GM19455 (cell line): ENCODE results near the gene NPC1.

Source experiments
- ATAC-seq: cut with Tn5 transposase; IDR thresholded peaks from one replicate; pipeline ENCODE4 v1.9.1; 2021; ENCODE audit not compliant: unreplicated experiment

NPC1 gene

DNA sequence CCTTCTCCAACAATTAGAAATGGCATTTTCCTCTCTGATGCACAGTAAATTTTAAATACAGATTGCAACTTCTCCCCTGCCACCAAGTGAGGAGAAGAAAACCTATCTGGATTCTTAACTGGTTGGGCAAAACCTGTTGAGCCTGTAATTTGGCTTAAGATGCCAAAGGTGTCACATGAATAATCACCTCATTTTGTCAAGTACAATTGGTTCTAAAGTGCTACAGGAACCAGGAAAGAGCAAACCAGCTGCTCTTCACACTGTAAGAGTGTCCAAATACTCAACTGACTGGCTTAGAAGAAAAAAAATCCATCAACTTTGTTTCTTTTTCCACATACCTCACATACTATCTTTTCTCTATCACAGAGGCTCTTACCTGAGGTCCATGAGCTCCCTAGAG lies 35.4 kb downstream of the NPC1 start:
- no peak for ATAC-seq

DNA sequence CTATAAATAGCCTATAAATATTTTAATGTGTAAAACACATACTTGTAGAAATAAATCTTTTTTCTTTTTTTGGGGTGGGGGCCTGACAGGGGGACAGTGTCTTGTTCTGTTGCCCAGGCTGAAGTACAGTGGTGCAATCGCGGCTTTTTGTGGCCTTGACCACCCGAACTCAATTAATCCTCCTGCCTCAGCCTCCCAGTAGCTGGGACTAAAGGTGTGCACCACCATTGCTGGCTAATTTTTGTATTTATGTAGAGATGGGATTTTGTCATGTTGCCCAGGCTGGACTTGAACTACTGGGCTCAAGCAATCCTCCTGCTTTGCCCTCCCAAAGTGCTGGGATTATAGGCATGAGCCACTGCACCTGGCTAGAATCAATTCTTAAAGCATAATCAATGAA lies 37.6 kb downstream of the NPC1 start:
- ATAC-seq = no peak

GRCh38 chr18:23548275-23548674 lies 38.0 kb downstream of the NPC1 start:
- ATAC-seq = no peak

DNA sequence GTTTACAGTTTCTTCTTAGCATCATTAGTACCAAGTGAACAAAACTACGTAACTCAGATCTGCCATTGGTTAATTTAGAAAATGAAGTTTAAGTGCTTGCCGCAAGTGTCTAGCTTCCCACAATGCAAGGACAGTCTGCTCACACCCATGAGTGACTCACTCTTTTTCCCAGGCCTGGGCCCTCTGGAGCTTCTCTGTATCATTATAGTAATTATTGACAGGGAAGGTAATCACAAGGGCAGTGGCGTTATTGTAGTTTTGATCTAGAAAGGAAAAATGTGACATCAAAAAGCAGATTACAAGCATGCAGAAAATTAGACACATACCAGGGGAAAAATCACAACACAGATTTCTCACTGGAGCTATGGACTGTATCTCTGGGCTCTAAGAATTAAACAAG lies 38.5 kb downstream of the NPC1 start:
- ATAC-seq = no peak

GRCh38 chr18:23547306-23547705 lies 39.0 kb downstream of the NPC1 start:
- no peak for ATAC-seq

GRCh38 chr18:23545247-23545789 lies 41.0 kb downstream of the NPC1 start:
- no peak for ATAC-seq

GRCh38 chr18:23542461-23542860 lies 43.8 kb downstream of the NPC1 start:
- no peak for ATAC-seq

- no peak for ATAC-seq
Observed at GRCh38 chr18:23541349-23542093, 44.8 kb downstream of the NPC1 start.

- ATAC-seq = no peak
Observed at GRCh38 chr18:23540867-23541266, 45.4 kb downstream of the NPC1 start.

DNA sequence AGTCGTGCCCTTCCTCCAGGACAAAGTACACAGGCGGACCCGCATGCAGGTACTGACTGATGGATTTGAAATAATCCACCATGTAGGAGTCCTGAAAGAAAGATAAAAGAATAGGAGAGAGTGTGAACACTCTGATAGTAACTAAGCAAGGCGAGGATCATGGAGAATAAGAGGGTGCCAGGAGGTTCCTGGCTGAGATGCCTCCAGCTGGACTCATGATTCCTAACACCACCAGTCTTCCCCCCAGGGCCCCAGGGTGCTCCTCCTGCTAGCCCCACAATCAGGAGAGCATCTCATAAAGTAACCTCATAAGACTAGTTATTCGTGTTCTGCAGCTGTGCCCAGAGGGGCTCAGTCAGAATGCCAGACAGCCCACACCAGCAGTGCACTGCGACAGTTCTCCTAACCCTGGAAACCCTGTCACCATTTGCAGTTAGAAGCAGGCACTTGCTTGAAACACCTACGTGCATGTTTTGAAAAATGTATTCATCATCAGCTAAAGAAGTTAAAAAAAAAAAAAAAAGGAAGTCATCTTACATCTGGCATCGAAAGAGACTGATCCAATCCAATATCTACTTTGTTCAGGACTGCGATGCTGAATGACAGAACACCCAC lies 46.3 kb downstream of the NPC1 start:
- ATAC-seq = no peak

- ATAC-seq = no peak
Observed at GRCh38 chr18:23539296-23539695, 47.0 kb downstream of the NPC1 start.

- no peak for ATAC-seq
Observed at GRCh38 chr18:23538870-23539269, 47.4 kb downstream of the NPC1 start.

GRCh38 chr18:23538001-23538400 lies 48.3 kb downstream of the NPC1 start:
- no peak for ATAC-seq

DNA sequence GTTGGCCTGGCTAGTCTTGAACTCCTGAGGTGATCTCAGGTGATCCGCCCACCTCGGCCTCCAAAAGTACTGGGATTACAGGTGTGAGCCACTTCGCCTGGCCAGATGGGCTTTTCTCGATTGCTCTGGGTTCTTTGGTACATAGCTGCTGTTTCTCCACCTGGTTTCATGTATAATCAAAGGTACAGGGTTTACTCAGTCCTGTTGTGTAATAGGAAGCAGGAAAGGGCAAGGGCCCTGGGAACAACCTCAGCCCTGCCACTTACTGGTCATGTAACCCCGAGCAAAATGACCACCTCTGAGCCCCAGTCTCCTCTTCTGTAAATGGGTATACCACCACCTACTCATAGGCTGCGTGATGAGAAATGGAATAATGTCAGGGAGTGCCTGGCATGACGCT lies 49.0 kb downstream of the NPC1 start:
- ATAC-seq = no peak

DNA sequence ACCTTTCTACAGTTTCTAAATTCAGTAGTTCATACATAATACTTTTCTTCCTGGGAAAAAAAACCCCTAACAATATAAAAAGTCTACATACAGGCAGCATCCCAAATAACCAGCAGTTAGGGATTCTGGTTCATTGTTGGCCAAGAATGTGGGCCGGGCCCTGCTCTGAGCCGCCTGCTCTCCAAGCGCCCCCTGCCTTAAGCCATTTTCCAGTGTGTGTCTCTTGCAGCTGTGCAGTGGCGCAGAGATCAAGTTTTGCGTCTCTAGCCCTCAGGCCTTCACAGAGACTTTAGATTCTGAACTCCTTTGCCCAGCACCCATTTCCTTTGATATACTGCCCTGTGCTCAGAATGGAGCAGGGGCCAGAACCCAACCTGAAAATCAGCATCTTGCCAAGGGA lies 50.1 kb downstream of the NPC1 start:
- ATAC-seq = no peak

DNA sequence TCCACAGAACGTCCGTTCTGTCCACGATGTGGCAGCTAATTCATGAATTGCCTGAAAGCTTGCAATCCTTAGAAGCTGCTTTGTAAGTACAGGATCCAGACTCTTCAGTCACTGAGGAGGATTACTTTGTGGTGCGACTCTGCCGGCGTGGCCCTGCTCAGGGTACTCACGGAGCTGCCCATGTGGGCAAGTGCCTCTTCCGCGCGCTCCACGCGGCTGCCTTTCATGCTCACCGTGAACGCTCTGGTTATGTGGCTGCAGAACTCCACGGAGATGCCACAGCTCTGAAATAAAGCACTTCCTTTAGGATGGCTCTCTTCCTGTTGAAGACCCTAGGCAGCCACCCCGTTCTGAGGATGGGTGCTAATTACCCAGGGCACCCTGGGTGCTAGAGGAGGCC lies 52.0 kb downstream of the NPC1 start:
- no peak for ATAC-seq

DNA sequence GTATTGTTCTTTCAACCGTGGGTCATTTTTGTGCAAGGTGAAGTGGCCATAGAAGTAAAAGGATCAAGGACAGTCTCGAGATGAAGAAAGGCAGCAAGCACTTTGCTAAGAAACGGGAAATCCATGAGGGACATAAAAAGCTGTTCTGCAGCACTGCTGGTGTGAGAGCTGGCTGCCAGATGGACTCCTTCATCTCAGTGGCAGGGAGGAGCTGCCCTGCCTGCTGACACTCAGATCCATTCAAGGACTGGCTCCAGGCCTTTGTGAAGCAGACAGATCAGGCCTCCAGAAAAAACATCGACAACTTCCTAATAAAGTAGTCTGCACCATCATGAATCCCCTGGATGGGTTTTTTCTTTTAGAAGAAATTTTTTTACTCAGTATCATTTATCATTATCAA lies 53.5 kb downstream of the NPC1 start:
- ATAC-seq = no peak

- ATAC-seq = no peak
Observed at GRCh38 chr18:23531912-23532311, 54.4 kb downstream of the NPC1 start.

- ATAC-seq = no peak
Observed at GRCh38 chr18:23530195-23530594, 56.1 kb downstream of the NPC1 start.

GRCh38 chr18:23529604-23530003 lies 56.7 kb downstream of the NPC1 start:
- no peak for ATAC-seq

DNA sequence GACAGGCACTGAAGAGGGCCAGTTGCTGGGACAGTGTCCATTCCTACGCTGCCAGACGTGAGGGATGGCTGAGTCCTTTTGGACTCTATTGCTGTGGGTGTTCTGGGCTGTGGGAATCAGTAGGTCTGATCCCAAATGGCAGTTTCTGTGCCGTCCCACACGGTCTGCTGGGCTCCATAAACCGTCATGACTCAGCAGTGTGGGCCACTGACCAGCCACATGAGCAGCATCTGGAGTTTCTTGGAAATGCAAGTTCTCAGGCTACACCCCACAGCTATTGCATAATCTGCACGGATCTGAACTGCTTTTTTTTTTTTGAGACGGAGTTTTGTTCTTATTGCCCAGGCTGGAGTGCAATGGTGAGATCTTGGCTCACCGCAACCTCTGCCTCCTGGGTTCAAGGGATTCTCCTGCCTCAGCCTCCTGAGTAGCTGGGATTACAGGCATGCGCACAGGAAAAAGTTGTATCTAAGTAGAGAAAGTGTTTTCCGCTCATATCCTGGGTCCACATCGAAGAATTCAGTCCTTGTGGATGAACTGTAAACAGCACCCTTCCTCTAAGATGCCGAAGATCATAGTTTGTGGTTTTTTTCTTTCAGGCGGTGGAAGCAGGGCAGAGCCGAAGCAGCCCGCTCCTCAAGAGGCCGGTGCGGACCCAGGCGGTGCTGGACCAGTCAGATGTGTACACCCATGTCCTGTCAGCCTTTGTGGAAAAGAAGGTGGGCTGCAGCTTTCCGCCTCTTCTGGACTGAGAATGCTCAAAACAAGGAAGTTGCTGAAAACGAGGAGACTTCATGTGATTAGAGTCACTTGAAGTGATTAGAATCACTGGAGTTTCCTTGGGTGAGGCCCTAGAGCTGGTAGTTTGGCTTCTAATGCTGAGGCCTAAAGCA lies 57.5 kb downstream of the NPC1 start:
- ATAC-seq = no peak
